MG63 (cell line): ENCODE measurements around the gene MCU. TPM values are rescaled to one million over a fixed set of nuclear protein-coding genes. Genes with fewer than 3 reads are reported as not detected.
"Not testable (repeated sequence)": the region's sequence is repeated elsewhere in the genome, so short reads cannot be mapped to it uniquely, and the experiment has no call there.

Experiments
- DNase-seq: peaks from one replicate; pipeline ENCODE4 v3.0.0-alpha.2; 2020
- H3K27me3 ChIP-seq: fragments of 250-450 bp; sonication (Bioruptor Pico); 2 replicates; pipeline ENCODE4 v1.5.1; 2020; ENCODE audit warnings: mild to moderate bottlenecking, moderate library complexity
- H3K36me3 ChIP-seq: fragments of 250-450 bp; sonication (Bioruptor Pico); 2 replicates; pipeline ENCODE4 v1.5.1; 2020; ENCODE audit warnings: mild to moderate bottlenecking, moderate library complexity
- H3K4me3 ChIP-seq: fragments of 250-450 bp; sonication (Bioruptor Pico); 2 replicates; pipeline ENCODE4 v1.5.1; 2020; ENCODE audit warnings: mild to moderate bottlenecking, moderate library complexity
- H3K9me3 ChIP-seq: fragments of 250-450 bp; sonication (Bioruptor Pico); 2 replicates; pipeline ENCODE4 v1.5.1; 2020; ENCODE audit warnings: mild to moderate bottlenecking, moderate library complexity
- total RNA-seq: library from RNA; depleted of rRNA; stranded (reverse); fragments of >200 nt; shearing (Covaris generic); gene quantifications from 2 replicates; pipeline ENCODE4 v1.2.3, GENCODE V29; 2014; ENCODE audit warnings: low replicate concordance

MCU gene
- total RNA-seq, 1 experiment from 2014 or later = 24.5 TPM

DNA sequence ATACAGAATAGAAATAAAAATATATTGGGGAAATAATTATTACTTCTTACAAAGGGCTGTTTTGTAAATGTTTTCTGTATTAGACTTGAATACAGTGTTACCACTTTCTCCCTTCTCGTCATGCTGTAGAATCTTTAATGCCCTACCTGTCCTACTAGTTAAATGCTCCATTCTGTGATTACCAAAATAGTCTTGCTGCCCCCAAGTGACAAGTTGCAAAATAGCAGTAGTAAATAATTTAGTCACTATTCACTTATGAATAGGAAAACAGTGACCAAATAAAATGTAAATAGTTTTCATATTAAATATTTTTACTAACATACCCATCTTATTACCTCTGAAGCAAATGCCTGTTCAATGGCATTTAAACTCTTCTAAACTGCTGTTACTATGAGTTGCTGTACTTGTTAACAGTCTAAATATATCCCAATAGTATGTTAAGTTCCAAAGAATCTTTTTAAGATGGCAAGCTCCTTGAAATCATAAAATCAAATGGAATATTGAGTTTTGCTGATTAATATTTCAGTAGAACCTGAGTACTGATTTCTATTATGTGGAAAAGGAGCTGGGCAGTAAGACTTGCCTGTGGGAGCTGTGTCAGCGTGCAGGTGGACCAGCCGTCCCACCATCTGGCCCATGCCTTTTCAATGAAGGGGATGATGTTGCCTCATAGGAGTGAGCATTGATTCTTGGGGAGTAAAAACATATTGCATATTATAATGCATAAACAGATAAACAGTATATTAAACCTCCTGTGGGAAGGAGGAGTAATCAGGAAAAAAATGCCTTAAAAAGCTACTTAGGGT, 183.5 kb downstream of the MCU start:
- peaks cover 12% of the 10 kb centered on the region; the same call in 1 of the 2 replicates for H3K9me3 ChIP-seq
- H3K36me3 ChIP-seq = peaks cover 15% of the 10 kb centered on the region
- no peaks in the 10 kb centered on the region for H3K27me3 ChIP-seq
- DNase-seq = no peak
- H3K4me3 ChIP-seq = no peak overlapping the region

DNA sequence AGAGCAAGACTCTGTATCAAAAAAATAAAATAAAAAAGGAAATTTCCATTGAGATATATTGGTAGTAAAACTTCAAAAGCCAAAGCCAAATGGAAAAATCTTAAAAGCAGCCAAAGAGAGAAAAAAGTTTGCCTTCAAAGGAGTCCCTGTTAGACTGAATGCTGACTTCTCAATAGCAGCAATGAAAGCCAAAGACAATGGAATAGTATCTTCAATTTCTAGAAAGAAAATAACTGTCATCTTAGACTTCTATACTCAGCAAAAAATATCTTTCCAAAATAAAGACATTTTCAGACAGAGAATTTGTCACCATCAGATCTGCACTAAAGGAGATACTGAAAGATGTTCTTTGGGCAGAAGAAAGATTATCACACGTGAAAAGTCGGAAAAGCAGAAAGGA, 187.3 kb downstream of the MCU start:
- no peaks in the 10 kb centered on the region for H3K27me3 ChIP-seq
- DNase-seq = no peak
- H3K36me3 ChIP-seq = peaks cover 15% of the 10 kb centered on the region
- no peak overlapping the region for H3K4me3 ChIP-seq
- peaks cover 12% of the 10 kb centered on the region; the same call in 1 of the 2 replicates for H3K9me3 ChIP-seq

DNA sequence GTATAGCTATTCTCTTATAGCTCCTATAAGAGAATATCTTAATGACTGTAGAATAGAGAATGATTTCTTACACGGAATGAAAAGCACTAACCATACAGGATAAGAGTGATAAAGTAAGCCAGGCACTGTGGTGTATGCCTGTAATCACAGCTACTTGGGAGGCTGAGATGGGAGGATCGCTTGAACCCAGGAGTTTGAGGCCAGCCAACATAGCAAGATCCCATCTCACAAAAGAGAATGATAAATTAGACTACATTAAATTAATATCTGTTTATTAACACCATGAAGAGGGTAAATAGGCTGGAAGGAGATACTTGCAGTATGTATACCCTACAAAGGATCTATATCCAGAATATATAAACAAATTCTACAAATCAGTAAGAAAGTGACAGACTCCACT, 189.3 kb downstream of the MCU start:
- Histone ChIP-seq H3K36me3 (peaks cover 17% of the 10 kb centered on the region), H3K9me3 (peaks cover 12% of the 10 kb centered on the region; the same call in 1 of the 2 replicates), H3K4me3 (no peak overlapping the region), H3K27me3 (no peaks in the 10 kb centered on the region)
- DNase-seq = no peak

DNA sequence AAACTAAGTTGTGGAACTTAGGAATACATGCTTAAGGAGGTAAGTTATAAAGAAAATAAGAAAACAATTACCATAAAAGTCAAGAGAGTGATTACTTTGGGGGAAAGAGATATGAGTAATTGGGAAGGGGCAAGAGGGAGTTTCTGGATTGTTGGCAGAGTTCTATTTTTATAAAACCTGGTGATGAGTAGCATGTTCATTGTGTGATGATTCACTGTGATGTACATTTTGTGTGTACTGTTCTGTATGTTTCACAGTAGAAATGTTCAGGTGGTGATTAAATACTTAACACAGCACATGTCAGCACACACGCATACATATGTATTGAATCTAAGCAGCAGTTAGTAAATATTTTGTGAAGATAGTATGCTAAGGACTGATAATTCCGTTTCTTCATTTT, 191.9 kb downstream of the MCU start:
- peaks cover 4% of the 10 kb centered on the region; the same call in 1 of the 2 replicates for H3K9me3 ChIP-seq
- H3K27me3 ChIP-seq = no peaks in the 10 kb centered on the region
- H3K36me3 ChIP-seq = peaks cover 20% of the 10 kb centered on the region
- H3K4me3 ChIP-seq = no peak overlapping the region
- DNase-seq = no peak

DNA sequence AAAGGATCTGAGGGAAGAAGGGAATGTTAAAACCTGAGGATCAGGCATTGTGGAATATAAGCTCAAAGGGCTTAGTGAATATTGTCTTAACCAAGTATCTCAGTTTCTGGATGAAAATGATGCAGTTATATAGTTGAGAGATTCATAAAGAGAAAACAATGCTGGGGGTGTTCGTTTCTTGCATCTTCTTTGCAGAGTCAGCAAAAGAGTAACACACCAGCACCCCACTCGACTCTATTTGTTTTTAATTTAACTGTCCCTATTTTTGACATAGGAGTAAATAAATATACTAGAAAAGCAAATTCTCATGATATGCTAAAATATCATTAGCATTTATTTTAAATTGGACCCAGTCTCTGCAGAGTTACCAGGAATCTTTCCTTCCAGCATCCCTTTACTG, 194.0 kb downstream of the MCU start:
- Histone ChIP-seq H3K36me3 (peaks cover 12% of the 10 kb centered on the region), H3K27me3 (no peaks in the 10 kb centered on the region), H3K4me3 (no peak overlapping the region), H3K9me3 (no peaks in the 10 kb centered on the region)
- no peak for DNase-seq

DNA sequence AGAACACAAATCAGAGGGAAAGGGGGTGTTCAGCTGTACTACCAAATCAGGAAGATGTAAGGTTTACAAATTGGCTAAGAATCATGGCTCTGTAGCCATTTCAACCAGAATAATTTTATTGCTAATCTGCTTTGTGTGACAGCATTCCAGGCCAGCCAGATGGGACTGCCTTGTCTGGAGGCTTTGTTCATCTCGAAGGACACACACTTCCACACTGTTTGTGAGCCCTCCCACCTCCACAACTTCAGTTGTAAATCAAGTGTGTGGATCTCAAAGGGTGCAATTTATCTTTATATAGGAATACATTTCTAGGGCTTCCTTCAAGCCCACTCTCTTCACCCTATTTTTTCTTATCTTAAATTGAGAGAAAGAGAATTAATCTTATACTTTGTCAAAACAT, 194.7 kb downstream of the MCU start:
- Histone ChIP-seq H3K4me3 (no peak overlapping the region), H3K9me3 (no peaks in the 10 kb centered on the region), H3K36me3 (peaks cover 12% of the 10 kb centered on the region), H3K27me3 (no peaks in the 10 kb centered on the region)
- no peak for DNase-seq

DNA sequence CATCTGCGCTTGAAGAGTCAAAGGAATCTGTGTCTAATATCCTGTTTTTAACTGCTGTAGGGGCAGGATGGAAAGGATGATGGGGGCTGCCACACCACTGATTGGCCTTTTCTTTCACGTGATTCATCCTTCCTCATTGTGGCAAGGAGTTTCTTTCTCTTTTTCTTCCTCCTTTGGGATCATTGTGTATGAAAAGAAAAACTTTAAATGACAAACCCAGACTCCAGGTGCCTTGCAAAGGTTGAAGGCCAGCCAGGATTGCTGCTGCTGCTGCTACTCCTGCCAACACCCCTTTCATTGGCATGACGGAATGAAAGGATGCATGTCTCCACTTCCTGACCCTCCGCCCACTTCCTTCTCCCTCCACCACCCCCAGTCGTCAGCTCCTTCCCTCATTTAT, 195.1 kb downstream of the MCU start:
- DNase-seq = no peak

DNA sequence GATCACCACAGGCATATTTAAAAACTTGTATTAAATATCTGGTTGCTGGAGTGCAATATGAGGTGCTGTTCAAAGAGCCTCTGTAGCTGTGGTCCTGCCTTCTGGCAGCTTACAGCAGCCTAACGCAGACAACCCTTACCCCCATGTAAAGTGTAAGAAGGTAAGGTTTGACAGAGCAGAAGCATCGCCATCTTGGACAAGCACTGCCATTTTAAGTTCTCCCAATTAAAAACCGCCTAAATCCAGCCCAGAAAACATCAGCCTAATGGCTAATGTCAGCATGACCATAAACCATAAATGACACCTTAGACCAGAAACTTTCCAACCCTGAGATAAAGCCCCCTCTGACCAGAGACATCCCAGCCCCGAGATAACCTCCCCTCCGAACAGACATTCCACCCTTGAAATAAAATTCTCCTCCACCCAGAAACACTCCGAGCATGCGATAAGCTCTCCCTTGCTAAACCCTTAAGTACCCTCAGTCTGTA, 196.3 kb downstream of the MCU start:
- peaks cover 12% of the 10 kb centered on the region for H3K36me3 ChIP-seq
- H3K27me3 ChIP-seq = no peaks in the 10 kb centered on the region
- no peak overlapping the region for H3K4me3 ChIP-seq
- DNase-seq = no peak
- H3K9me3 ChIP-seq = no peaks in the 10 kb centered on the region

More for the DNA sequence above, 195.1 kb downstream of the MCU start:
- Histone ChIP-seq H3K36me3 (peaks cover 12% of the 10 kb centered on the region), H3K4me3 (no peak overlapping the region), H3K27me3 (no peaks in the 10 kb centered on the region), H3K9me3 (no peaks in the 10 kb centered on the region)

DNA sequence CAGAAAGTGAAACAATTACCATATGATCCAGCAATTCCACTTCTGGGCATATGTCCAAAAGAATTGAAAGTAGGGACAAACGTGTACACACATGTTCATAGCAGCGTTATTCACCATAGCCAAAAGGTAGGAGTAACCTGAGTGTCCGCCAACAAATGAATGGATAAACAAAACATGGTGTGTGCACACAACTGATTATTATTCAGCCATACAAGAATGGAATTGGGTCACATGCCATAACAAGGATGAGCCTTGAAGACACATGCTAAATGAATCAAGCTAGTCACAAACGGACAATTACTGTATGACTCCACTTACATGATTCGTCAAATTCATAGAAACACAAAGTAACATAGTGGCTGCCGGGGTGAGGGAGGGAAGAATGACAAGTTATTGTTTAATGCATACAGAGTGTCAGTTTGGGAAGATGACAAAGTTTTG, 197.5 kb downstream of the MCU start:
- H3K36me3 ChIP-seq = peaks cover 12% of the 10 kb centered on the region
- H3K27me3 ChIP-seq = no peaks in the 10 kb centered on the region
- H3K4me3 ChIP-seq = no peak overlapping the region
- no peak for DNase-seq
- H3K9me3 ChIP-seq = no peaks in the 10 kb centered on the region

DNA sequence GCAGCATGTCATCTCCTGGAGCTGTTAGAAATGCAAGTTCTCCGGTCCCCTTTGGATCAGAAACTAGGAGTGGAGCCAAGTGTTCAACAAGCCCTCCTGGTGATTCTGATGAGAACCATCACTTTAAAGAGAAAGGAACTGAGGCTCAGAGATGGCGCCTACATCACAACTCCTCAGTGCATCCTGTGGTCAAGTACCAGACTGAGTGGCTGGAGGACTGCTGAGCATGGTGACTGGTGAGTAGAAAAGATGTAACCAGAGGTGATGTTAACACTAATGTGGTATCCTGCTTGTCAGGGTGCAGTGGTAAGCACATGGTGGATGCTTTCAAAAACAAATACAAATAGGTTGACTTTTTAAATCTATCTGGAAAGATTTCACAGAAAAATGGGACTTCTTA, 198.1 kb downstream of the MCU start:
- no peak for DNase-seq
- H3K36me3 ChIP-seq = peaks cover 12% of the 10 kb centered on the region
- H3K9me3 ChIP-seq = no peaks in the 10 kb centered on the region
- no peaks in the 10 kb centered on the region for H3K27me3 ChIP-seq
- no peak overlapping the region for H3K4me3 ChIP-seq

DNA sequence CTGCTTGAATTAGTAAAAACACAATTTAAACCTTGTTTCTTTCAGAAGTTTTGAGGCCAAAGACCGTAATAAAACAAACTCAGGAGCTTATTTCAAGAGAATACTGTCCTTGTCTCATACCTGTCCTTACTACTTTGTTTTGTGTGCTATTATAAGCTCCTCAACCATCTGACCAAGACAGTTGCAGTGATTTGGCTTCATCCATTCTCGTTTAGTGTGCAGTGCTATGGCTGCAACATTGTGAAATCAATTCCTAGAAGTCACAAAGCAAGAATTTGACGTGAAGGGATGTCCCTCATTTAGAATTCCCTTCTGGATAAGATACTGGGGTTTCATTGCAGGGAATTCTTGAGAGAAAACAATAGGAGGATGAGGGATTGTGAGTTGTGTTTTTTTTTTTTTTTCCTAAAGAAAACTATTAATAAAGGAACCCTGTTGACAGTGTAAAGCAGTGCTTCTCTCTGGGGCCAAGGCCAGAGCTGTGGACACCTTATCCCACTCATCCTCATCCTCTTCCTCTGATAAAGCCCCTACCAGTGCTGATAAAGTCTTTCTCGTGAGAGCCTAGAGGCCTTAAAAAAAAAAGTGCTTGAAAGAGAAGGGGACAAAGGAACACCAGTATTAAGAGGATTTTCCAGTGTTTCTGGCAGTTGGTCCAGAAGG, 201.3 kb downstream of the MCU start, which contains the start of gene OIT3:
Gene OIT3 (plus strand): TSS at position 604 of the 663 bp plus-strand sequence. CDS start 60 bp downstream, outside the sequence.
- Histone ChIP-seq H3K4me3 (no peak within 1 kb of the TSS), H3K27me3 (no peaks in the 10 kb centered on the region), H3K9me3 (no peaks in the 10 kb centered on the region), H3K36me3 (peaks cover 5% of the 10 kb centered on the region)
- no peak for DNase-seq

DNA sequence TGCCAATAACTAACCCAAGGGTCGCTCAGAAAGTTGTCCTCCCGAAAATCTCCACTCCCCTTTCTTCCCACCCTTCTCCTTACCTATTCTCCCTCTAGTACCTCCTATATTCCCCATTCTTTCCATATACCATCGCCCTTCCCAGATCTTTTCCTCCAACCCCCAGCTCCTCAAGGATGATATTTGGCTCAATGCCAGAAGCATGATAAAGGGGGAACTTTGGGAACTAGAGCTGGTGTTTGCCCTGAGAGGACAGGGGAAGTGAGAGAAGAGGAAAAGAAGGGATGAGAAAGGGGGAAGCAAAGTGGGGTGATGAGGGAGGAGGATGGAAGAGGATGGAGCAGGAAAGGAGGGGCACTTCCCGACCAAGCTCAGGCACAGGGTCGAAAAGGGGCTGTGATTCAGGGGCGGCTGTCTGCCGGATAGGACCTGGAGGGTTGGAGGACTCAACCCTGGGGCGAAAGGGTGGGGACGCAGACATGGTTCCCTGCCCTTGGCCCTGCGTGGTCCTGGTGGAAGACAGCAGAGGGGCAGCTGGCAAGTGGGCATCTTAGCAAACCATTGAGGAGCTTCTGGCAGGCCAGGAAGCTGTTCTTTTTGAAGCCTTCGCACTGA, 203.4 kb downstream of the MCU start:
- no peaks in the 10 kb centered on the region for H3K36me3 ChIP-seq
- no peaks in the 10 kb centered on the region for H3K27me3 ChIP-seq
- no peak for DNase-seq
- H3K9me3 ChIP-seq = no peaks in the 10 kb centered on the region
- H3K4me3 ChIP-seq = no peak overlapping the region

DNA sequence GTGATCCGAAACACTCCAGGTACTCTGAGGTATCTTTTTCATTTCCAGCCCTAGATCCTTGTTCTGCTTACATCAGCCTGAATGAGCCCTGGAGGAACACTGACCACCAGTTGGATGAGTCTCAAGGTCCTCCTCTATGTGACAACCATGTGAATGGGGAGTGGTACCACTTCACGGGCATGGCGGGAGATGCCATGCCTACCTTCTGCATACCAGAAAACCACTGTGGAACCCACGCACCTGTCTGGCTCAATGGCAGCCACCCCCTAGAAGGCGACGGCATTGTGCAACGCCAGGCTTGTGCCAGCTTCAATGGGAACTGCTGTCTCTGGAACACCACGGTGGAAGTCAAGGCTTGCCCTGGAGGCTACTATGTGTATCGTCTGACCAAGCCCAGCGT, 206.7 kb downstream of the MCU start:
- no peaks in the 10 kb centered on the region for H3K27me3 ChIP-seq
- no peak for DNase-seq
- no peaks in the 10 kb centered on the region for H3K9me3 ChIP-seq
- H3K36me3 ChIP-seq = no peaks in the 10 kb centered on the region
- no peak overlapping the region for H3K4me3 ChIP-seq

DNA sequence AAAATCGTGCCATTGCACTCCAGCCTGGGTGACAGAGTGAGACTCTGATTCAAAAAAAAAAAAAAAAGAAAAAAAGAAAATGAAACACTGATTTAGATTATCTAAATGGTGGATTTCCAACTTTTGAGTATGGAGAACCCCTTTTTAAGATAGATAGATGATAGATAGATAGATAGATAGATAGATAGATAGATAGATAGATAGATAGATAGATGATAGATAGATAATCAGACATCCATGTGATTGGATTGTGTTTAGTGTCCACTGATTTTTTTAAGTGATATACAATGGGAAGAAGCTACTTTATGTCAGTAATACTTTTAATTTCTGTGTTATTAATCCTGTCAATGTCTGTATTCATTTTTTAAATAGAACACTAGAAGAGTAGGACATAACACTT, 207.6 kb downstream of the MCU start:
- Histone ChIP-seq H3K9me3 (no peaks in the 10 kb centered on the region), H3K27me3 (no peaks in the 10 kb centered on the region), H3K36me3 (no peaks in the 10 kb centered on the region), H3K4me3 (no peak overlapping the region)
- no peak for DNase-seq

DNA sequence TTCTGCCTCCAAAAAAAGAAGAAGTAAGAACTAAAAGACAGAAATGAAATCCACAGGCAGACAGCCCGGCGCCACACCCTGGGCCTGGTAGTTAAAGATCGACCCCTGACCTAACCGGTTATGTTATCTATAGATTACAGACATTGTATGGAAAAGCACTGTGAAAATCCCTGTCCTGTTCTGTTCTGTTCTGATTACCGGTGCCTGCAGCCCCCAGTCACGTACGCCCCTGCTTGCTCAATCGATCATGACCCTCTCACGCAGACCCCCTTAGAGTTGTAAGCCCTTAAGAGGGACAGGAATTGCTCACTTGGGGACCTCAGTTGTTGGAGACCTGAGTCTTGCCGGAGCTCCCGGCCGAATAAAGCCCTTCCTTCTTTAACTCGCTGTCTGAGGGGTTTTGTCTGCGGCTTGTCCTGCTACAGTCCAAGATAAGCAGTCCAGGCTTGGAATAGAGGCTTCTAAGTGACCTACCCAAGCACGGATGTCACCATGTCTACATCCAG, 212.1 kb downstream of the MCU start:
- H3K9me3 ChIP-seq, H3K27me3 ChIP-seq, H3K4me3 ChIP-seq, H3K36me3 ChIP-seq, DNase-seq: not testable (repeated sequence)

DNA sequence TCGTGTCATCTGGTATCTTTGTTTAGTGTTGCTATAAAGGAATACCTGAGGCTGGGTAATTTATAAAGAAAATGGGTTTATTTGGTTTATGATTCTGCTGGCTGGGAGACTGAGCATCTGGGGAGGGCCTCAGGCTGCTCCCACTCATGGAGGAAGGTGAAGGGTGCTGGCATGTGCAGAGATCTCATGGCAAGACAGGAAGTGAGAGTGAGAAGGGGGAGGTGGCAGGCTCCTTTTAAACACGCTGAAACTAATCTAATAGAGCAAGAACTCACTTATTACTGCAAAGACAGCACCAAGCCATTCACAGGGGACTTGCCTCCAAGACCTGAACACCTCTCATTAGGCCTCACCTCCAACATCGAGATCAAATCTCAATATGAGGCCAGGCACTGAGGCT, 212.9 kb downstream of the MCU start:
- no peak for DNase-seq
- Histone ChIP-seq H3K9me3 (no peaks in the 10 kb centered on the region), H3K4me3 (no peak overlapping the region), H3K36me3 (no peaks in the 10 kb centered on the region), H3K27me3 (no peaks in the 10 kb centered on the region)

DNA sequence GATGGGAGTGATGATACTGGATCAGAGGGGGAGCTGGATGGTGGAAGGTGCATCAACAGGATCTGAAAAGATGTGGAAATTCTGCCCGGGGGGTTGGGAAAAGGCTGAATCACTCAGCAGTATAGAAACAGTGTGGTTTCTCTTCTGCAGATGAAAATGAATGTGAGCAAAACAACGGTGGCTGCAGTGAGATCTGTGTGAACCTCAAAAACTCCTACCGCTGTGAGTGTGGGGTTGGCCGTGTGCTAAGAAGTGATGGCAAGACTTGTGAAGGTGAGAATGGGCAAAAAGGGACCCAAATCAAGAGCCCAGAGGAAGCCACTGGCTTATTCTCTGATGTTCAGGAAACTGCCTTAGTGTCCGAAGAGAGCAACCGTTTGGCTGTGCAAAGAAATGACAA, 214.5 kb downstream of the MCU start:
- DNase-seq = no peak
- no peaks in the 10 kb centered on the region for H3K36me3 ChIP-seq
- no peaks in the 10 kb centered on the region for H3K27me3 ChIP-seq
- H3K4me3 ChIP-seq = no peak overlapping the region
- no peaks in the 10 kb centered on the region for H3K9me3 ChIP-seq
